HepG2 (cell line): ENCODE measurements around the gene TBX6. TPM values are rescaled to one million over a fixed set of nuclear protein-coding genes. Genes with fewer than 3 reads are reported as not detected.

Experiments
- GATAD1 ChIP-seq: IDR thresholded peaks from 2 replicates; pipeline ENCODE4 v1.6.1; 2016; ENCODE audit warnings: missing genetic modification reagents, missing compliant biosample characterization
- IKZF5 ChIP-seq: IDR thresholded peaks from 2 replicates; pipeline ENCODE4 v1.6.1; 2018; ENCODE audit warnings: missing genetic modification reagents, mild to moderate bottlenecking, missing compliant biosample characterization
- KLF16 ChIP-seq, 2 experiments: sonication (generic) in 1 of 2; formaldehyde crosslinking in 1 of 2; IDR thresholded peaks; 2 replicates each; pipeline versions ENCODE4 v1.6.1 to v1.8.0; 2016 to 2023; ENCODE audit warnings: missing genetic modification reagents in 2 of 2, missing compliant biosample characterization in 1 of 2
- KLF6 ChIP-seq: IDR thresholded peaks from 2 replicates; pipeline ENCODE4 v1.8.0; 2016; ENCODE audit warnings: missing biosample characterization, missing genetic modification reagents
- LCORL ChIP-seq, 2 experiments: fragments of 450-650 bp in 1 of 2; sonication (generic) in 1 of 2; formaldehyde crosslinking in 1 of 2; IDR thresholded peaks; 2 replicates each; pipeline versions ENCODE4 v1.5.0 to v1.6.1; 2017 to 2020; ENCODE audit warnings: antibody characterized with exemption in 1 of 2, missing genetic modification reagents in 1 of 2
- ZNF563 ChIP-seq: sonication (generic); formaldehyde crosslinking; IDR thresholded peaks from 2 replicates; pipeline ENCODE4 v1.8.0; 2022; ENCODE audit warnings: mild to moderate bottlenecking, moderate library complexity, missing genetic modification reagents
- polyA plus RNA-seq, 8 experiments: library from polyadenylated mRNA; depleted of rRNA in 3 of 8; stranded (reverse) in 7 of 8; unstranded in 1 of 8; fragments of >200 nt; fragmentation: Illumina TruSeq in 4 of 8; extraction: Trizol in 4 of 8; gene quantifications; 2 replicates each; pipeline versions ENCODE4 v1.2.1 to v1.2.3, GENCODE V29; 2011 to 2016; ENCODE audit warnings: low read depth in 4 of 8, missing spikeins in 1 of 8, mixed read lengths in 1 of 8; ENCODE audit not compliant: insufficient read depth in 1 of 8
- total RNA-seq, 5 experiments: library from RNA; depleted of rRNA; stranded (reverse); fragments of >200 nt; fragmentation: Illumina TruSeq; extraction: Trizol; gene quantifications; 2 replicates each; pipeline ENCODE4 v1.2.3, GENCODE V29; 2016; ENCODE audit warnings: low read depth in 1 of 5
- TF ChIP-seq, protein P1 (sequence below): sonication (generic); formaldehyde crosslinking; IDR thresholded peaks from 2 replicates; pipeline ENCODE4 v1.8.0; 2022; ENCODE audit warnings: missing genetic modification reagents, mild to moderate bottlenecking, moderate library complexity, borderline replicate concordance
- TF ChIP-seq, protein P2 (sequence below): sonication (generic); formaldehyde crosslinking; conservative IDR thresholded peaks from 2 replicates; pipeline ENCODE4 v1.4.0; 2020; ENCODE audit warnings: missing genetic modification reagents
- TF ChIP-seq, protein P3 (sequence below): sonication (generic); formaldehyde crosslinking; IDR thresholded peaks from 2 replicates; pipeline ENCODE4 v1.5.0; 2020; ENCODE audit warnings: mild to moderate bottlenecking, missing genetic modification reagents, borderline replicate concordance
- TF ChIP-seq, protein P4 (sequence below): sonication (generic); formaldehyde crosslinking; IDR thresholded peaks from 2 replicates; pipeline ENCODE4 v1.5.1; 2020; ENCODE audit warnings: mild to moderate bottlenecking, missing genetic modification reagents, borderline replicate concordance
- TF ChIP-seq, protein P5 (sequence below): sonication (generic); formaldehyde crosslinking; IDR thresholded peaks from 2 replicates; pipeline ENCODE4 v1.4.0; 2020; ENCODE audit warnings: missing genetic modification reagents

Gene TBX6
- total and polyA plus RNA-seq, 2 of the 13 experiments (the other 11 are each of a cell fraction or from before 2014, with no cell fraction given) = 0.24 to 0.42 TPM

GRCh38 chr16:30139583-30140481 is 48.1 kb upstream of the TBX6 start (continued):
- TF ChIP-seq, protein P1, sequence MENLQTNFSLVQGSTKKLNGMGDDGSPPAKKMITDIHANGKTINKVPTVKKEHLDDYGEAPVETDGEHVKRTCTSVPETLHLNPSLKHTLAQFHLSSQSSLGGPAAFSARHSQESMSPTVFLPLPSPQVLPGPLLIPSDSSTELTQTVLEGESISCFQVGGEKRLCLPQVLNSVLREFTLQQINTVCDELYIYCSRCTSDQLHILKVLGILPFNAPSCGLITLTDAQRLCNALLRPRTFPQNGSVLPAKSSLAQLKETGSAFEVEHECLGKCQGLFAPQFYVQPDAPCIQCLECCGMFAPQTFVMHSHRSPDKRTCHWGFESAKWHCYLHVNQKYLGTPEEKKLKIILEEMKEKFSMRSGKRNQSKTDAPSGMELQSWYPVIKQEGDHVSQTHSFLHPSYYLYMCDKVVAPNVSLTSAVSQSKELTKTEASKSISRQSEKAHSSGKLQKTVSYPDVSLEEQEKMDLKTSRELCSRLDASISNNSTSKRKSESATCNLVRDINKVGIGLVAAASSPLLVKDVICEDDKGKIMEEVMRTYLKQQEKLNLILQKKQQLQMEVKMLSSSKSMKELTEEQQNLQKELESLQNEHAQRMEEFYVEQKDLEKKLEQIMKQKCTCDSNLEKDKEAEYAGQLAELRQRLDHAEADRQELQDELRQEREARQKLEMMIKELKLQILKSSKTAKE (CRISPR knock-in tag) = peak; percentile 87
- TF ChIP-seq, protein P2, sequence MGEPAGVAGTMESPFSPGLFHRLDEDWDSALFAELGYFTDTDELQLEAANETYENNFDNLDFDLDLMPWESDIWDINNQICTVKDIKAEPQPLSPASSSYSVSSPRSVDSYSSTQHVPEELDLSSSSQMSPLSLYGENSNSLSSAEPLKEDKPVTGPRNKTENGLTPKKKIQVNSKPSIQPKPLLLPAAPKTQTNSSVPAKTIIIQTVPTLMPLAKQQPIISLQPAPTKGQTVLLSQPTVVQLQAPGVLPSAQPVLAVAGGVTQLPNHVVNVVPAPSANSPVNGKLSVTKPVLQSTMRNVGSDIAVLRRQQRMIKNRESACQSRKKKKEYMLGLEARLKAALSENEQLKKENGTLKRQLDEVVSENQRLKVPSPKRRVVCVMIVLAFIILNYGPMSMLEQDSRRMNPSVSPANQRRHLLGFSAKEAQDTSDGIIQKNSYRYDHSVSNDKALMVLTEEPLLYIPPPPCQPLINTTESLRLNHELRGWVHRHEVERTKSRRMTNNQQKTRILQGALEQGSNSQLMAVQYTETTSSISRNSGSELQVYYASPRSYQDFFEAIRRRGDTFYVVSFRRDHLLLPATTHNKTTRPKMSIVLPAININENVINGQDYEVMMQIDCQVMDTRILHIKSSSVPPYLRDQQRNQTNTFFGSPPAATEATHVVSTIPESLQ (CRISPR knock-in tag) = no peak
- peak; percentile 86 for TF ChIP-seq LCORL (IDR thresholded peaks at IDR 0.05)
- TF ChIP-seq LCORL (CRISPR knock-in tag; IDR thresholded peaks at IDR 0.05) = peak; percentile 95
- TF ChIP-seq IKZF5 = peak; percentile 99
- TF ChIP-seq ZNF563 (CRISPR knock-in tag) = no peak
- TF ChIP-seq, protein P3, sequence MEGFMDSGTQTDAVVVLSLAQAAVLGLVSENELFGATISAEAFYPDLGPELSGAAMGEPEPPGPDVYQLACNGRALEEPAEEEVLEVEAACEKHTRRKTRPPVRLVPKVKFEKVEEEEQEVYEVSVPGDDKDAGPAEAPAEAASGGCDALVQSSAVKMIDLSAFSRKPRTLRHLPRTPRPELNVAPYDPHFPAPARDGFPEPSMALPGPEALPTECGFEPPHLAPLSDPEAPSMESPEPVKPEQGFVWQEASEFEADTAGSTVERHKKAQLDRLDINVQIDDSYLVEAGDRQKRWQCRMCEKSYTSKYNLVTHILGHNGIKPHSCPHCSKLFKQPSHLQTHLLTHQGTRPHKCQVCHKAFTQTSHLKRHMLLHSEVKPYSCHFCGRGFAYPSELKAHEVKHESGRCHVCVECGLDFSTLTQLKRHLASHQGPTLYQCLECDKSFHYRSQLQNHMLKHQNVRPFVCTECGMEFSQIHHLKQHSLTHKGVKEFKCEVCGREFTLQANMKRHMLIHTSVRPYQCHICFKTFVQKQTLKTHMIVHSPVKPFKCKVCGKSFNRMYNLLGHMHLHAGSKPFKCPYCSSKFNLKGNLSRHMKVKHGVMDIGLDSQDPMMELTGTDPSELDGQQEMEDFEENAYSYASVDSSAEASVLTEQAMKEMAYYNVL (CRISPR knock-in tag) = peak; percentile 99
- TF ChIP-seq, protein P4, sequence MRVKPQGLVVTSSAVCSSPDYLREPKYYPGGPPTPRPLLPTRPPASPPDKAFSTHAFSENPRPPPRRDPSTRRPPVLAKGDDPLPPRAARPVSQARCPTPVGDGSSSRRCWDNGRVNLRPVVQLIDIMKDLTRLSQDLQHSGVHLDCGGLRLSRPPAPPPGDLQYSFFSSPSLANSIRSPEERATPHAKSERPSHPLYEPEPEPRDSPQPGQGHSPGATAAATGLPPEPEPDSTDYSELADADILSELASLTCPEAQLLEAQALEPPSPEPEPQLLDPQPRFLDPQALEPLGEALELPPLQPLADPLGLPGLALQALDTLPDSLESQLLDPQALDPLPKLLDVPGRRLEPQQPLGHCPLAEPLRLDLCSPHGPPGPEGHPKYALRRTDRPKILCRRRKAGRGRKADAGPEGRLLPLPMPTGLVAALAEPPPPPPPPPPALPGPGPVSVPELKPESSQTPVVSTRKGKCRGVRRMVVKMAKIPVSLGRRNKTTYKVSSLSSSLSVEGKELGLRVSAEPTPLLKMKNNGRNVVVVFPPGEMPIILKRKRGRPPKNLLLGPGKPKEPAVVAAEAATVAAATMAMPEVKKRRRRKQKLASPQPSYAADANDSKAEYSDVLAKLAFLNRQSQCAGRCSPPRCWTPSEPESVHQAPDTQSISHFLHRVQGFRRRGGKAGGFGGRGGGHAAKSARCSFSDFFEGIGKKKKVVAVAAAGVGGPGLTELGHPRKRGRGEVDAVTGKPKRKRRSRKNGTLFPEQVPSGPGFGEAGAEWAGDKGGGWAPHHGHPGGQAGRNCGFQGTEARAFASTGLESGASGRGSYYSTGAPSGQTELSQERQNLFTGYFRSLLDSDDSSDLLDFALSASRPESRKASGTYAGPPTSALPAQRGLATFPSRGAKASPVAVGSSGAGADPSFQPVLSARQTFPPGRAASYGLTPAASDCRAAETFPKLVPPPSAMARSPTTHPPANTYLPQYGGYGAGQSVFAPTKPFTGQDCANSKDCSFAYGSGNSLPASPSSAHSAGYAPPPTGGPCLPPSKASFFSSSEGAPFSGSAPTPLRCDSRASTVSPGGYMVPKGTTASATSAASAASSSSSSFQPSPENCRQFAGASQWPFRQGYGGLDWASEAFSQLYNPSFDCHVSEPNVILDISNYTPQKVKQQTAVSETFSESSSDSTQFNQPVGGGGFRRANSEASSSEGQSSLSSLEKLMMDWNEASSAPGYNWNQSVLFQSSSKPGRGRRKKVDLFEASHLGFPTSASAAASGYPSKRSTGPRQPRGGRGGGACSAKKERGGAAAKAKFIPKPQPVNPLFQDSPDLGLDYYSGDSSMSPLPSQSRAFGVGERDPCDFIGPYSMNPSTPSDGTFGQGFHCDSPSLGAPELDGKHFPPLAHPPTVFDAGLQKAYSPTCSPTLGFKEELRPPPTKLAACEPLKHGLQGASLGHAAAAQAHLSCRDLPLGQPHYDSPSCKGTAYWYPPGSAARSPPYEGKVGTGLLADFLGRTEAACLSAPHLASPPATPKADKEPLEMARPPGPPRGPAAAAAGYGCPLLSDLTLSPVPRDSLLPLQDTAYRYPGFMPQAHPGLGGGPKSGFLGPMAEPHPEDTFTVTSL = peak; percentile 95
- peak; percentile 83 for TF ChIP-seq KLF6
- TF ChIP-seq, protein P5, sequence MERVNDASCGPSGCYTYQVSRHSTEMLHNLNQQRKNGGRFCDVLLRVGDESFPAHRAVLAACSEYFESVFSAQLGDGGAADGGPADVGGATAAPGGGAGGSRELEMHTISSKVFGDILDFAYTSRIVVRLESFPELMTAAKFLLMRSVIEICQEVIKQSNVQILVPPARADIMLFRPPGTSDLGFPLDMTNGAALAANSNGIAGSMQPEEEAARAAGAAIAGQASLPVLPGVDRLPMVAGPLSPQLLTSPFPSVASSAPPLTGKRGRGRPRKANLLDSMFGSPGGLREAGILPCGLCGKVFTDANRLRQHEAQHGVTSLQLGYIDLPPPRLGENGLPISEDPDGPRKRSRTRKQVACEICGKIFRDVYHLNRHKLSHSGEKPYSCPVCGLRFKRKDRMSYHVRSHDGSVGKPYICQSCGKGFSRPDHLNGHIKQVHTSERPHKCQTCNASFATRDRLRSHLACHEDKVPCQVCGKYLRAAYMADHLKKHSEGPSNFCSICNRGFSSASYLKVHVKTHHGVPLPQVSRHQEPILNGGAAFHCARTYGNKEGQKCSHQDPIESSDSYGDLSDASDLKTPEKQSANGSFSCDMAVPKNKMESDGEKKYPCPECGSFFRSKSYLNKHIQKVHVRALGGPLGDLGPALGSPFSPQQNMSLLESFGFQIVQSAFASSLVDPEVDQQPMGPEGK (CRISPR knock-in tag) = peak; percentile 76
- peak in 1 of 2 experiments; percentile 84; a peak in 2 of 4 replicates for TF ChIP-seq KLF16 (CRISPR knock-in tag; IDR thresholded peaks at IDR 0.05)
- peak; percentile 76 for TF ChIP-seq GATAD1 (CRISPR knock-in tag)
